Measurements from ENCODE around the gene DGUOK. TPM values are rescaled to one million over a fixed set of nuclear protein-coding genes. Genes with fewer than 3 reads are reported as not detected.

DGUOK gene
- total and polyA plus RNA-seq, 2 experiments from 2014 or later = 68.4 to 287 TPM

GRCh38 chr2:74003494-74004211 is 77.0 kb downstream of the DGUOK start:
- peak; percentile 0; the same call in 1 of the 3 replicates for ATAC-seq
- TF ChIP-seq ZNF462 (CRISPR knock-in tag; IDR thresholded peaks at IDR 0.05) = no peak
- TF ChIP-seq REST (IDR thresholded peaks at IDR 0.05; ENCODE audit: unreplicated experiment) = no peak
- TF ChIP-seq ZNF331 (CRISPR knock-in tag; IDR thresholded peaks at IDR 0.05; ENCODE audit: low read depth) = no peak
- no peak for TF ChIP-seq ZNF114 (CRISPR knock-in tag; IDR thresholded peaks at IDR 0.05)
- no peak for TF ChIP-seq POLR2AphosphoS5 (IDR thresholded peaks at IDR 0.05; ENCODE audit: low read depth)
- TF ChIP-seq CTCF (conservative IDR thresholded peaks at IDR 0.05; ENCODE audit: low read depth in 2 of 2) = no peak
- no peak for TF ChIP-seq JUNB (IDR thresholded peaks at IDR 0.05; ENCODE audit: unreplicated experiment)
- TF ChIP-seq EZH2 (IDR thresholded peaks at IDR 0.05; ENCODE audit: low read depth, unreplicated experiment) = no peak
- no peak for TF ChIP-seq NANOG (IDR thresholded peaks at IDR 0.05; ENCODE audit: borderline replicate concordance)
- TF ChIP-seq ETS1 (IDR thresholded peaks at IDR 0.05) = no peak
- no peak for TF ChIP-seq STAT1 (IDR thresholded peaks at IDR 0.05; ENCODE audit: unreplicated experiment)
- H3K79me2 ChIP-seq (replicated peaks; ENCODE audit: insufficient read depth) = peaks cover 71% of the 10 kb centered on the region
- no peaks in the 10 kb centered on the region for H3F3A ChIP-seq (replicated peaks; ENCODE audit: low read depth)
- Mint-ChIP-seq H3K36me3 (ENCODE audit: low read depth) (peaks cover 7% of the 10 kb centered on the region), H3K4me3 (peak overlapping the region; percentile 87), H3K4me1 (peaks cover 83% of the 10 kb centered on the region), H3K27me3 (ENCODE audit: insufficient read depth, low read depth, poor library complexity) (peaks cover 23% of the 10 kb centered on the region), H3K27ac (peak overlapping the region; percentile 92), H3K9me3 (no peaks in the 10 kb centered on the region)
- H3K4me3 ChIP-seq = peak overlapping the region; percentile 93
- peaks cover 33% of the 10 kb centered on the region for H4K20me1 ChIP-seq (replicated peaks; ENCODE audit: insufficient read depth)
- H3K4me1 ChIP-seq (ENCODE audit: insufficient read depth) = peaks cover 67% of the 10 kb centered on the region
- DNase-seq (ENCODE audit: low spot score) = peak; percentile 30
- H3K27ac ChIP-seq (ENCODE audit: low read depth) = no peak overlapping the region
- no peaks in the 10 kb centered on the region; the same call in 1 of the 2 replicates for H3K36me3 ChIP-seq (ENCODE audit: insufficient read depth)
- no peaks in the 10 kb centered on the region for H3K27me3 ChIP-seq (ENCODE audit: insufficient read depth)
- H3K9me2 ChIP-seq (ENCODE audit: insufficient read depth) = no peaks in the 10 kb centered on the region
- H3K4me2 ChIP-seq = peak overlapping the region; percentile 94
- no peak overlapping the region for H2AFZ ChIP-seq

Measured in GM23338 (cell line).